Heart left ventricle (tissue), 16 donors: ENCODE measurements around the gene SPATA25. TPM values are rescaled to one million over a fixed set of nuclear protein-coding genes. Genes with fewer than 3 reads are reported as not detected.

Source experiments
- ATAC-seq, 4 donors: fragments of 200-7000 bp; cut with Tn5 transposase; one replicate each; pipeline ENCODE4 v1.9.1; 2020 to 2022; ENCODE audit warnings: moderate library complexity in 4 of 4, mild to moderate bottlenecking in 3 of 4, moderate number of reproducible peaks in 1 of 4
- DNase-seq, 5 donors: peaks; one replicate each; pipeline ENCODE4 v3.0.0-alpha.2; 2020
- H3K27ac ChIP-seq, 12 donors: fragments of 200-600 bp; sonication (generic) in 4 of 12; one replicate each; pipeline versions ENCODE4 v1.5.0 to v1.8.0; 2016 to 2022; ENCODE audit warnings: mild to moderate bottlenecking in 2 of 12
- H3K27me3 ChIP-seq, 9 donors: fragments of 200-600 bp; sonication (generic) in 2 of 9; one replicate each; pipeline versions ENCODE4 v1.5.1 to v1.8.0; 2016 to 2022; ENCODE audit warnings: mild to moderate bottlenecking in 3 of 9
- H3K36me3 ChIP-seq, 9 donors: fragments of 200-600 bp; sonication (generic) in 2 of 9; one replicate each; pipeline versions ENCODE4 v1.5.0 to v1.8.0; 2018 to 2022; ENCODE audit warnings: mild to moderate bottlenecking in 2 of 9
- H3K4me1 ChIP-seq, 12 donors: fragments of 200-600 bp; sonication (generic) in 4 of 12; one replicate each; pipeline versions ENCODE4 v1.5.0 to v1.8.0; 2016 to 2022; ENCODE audit warnings: mild to moderate bottlenecking in 3 of 12
- H3K4me3 ChIP-seq, 12 donors: fragments of 200-600 bp; sonication (generic) in 4 of 12; one replicate each; pipeline versions ENCODE4 v1.5.0 to v1.8.0; 2017 to 2022; ENCODE audit warnings: mild to moderate bottlenecking in 9 of 12, moderate library complexity in 4 of 12
- H3K9me3 ChIP-seq, 12 donors: fragments of 200-600 bp; sonication (generic) in 4 of 12; one replicate each; pipeline versions ENCODE4 v1.5.0 to v1.8.0; 2016 to 2022; ENCODE audit warnings: mild to moderate bottlenecking in 1 of 12
- CTCF ChIP-seq, 12 donors: fragments of 200-600 bp; sonication (generic) in 4 of 12; IDR thresholded peaks; one replicate each; pipeline versions ENCODE4 v1.5.0 to v1.8.0; 2018 to 2022; ENCODE audit warnings: antibody characterized with exemption in 12 of 12, mild to moderate bottlenecking in 5 of 12
- POLR2A ChIP-seq, 2 donors: fragments of 450-650 bp; IDR thresholded peaks; one replicate each; pipeline ENCODE4 v1.6.1; 2017; ENCODE audit warnings: antibody characterized with exemption in 2 of 2, mild to moderate bottlenecking in 2 of 2, moderate library complexity in 2 of 2
- WGBS, 4 donors: extraction: QIAGEN DNeasy Blood & Tissue Kit in 2 of 4; methylation state at CpG; one replicate each; pipeline versions ENCODE4 v1.1.5 to v1.1.7; 2013 to 2018; 5-methylcytosine and 5-hydroxymethylcytosine counted together
- intact Hi-C, 10 donors: fragments of 100-400 bp; cut with DNase I; formaldehyde crosslinking; loops; one replicate each; pipeline versions ENCODE4 v1.11.1 to v1.14.2; 2022
- polyA plus RNA-seq, 2 donors: library from polyadenylated mRNA; stranded (reverse); fragments of 200-250 nt; gene quantifications; one replicate each; pipeline ENCODE4 v1.2.3, GENCODE V29; 2013
- total RNA-seq, 9 donors: library from RNA; depleted of rRNA in 2 of 9; stranded (reverse); fragments of >200 nt in 2 of 9; fragmentation: NEBNext Ultra II Directional in 3 of 9; extraction: Animal tissue kit (Norgen Biotek cat#: 25700) in 3 of 9; gene quantifications; one replicate each; pipeline versions ENCODE4 v1.1.0 to v1.2.4, GENCODE V29; 2016 to 2023
- donor health status: ischemic (EF 13 %, LVEDD 7.1; RV severe dilation, severe dysfunction).
- donor health status: healthy with polysubstance abuse.
- donor health status: DM: no; HTN: yes; CAD: no.
- donor health status: DM: no; HTN: no; CAD: no.
- donor health status: ischemic (EF 25% LVEDD 6.9; RV normal size, moderate dysfunction).
- donor health status: ischemic (EF 25% LVEDD 5.7; RV mildly dilated, moderate dysfunction).
- donor health status: healthy.
- donor health status: DM: yes; HTN: yes; CAD: no.
- donor health status: ischemic (EF 35%, LVEDD 5.7; RV mildly dilated, moderate dysfunction).
- donor health status: nonischemic (EF 11% LVEDD 7.7; RV severe dilation, severe dysfunction).
- donor health status: DM: yes; HTN: yes; CAD: no.
- donor health status: PGD.
- donor health status: ischemic (EF 29% LVEDD 5.4; RV normal size, mild dysfunction).
- donor health status: nonischemic (EF 23%, LVEDD 6.1; RV moderate dilation, normal function).

The SPATA25 gene
- total and polyA plus RNA-seq, 11 donors = 0.58 to 4.0 (median 1.8) TPM; not detected in 2

GRCh38 chr20:45850238-45850637 lies 37.2 kb downstream of the SPATA25 start:
- H3K27me3 ChIP-seq = no peaks in the 10 kb centered on the region
- H3K4me3 ChIP-seq = no peak overlapping the region
- no peaks in the 10 kb centered on the region for H3K9me3 ChIP-seq
- TF ChIP-seq POLR2A (IDR thresholded peaks at IDR 0.05) (no peak), CTCF (IDR thresholded peaks at IDR 0.05) (no peak)
- intact Hi-C loops = no loop called here
- ATAC-seq = no peak
- peaks cover 0 to 84% (median 67%) of the 10 kb centered on the region in 9 donors for H3K36me3 ChIP-seq
- WGBS, 4 donors = 91 to 100% (median 97%) methylated on average over 2 of the region's 2 CpGs
- H3K4me1 ChIP-seq = peaks cover 0 to 20% (median 7%) of the 10 kb centered on the region in 12 donors
- H3K27ac ChIP-seq = no peak overlapping the region
- DNase-seq = no peak

GRCh38 chr20:45848969-45849582 lies 38.3 kb downstream of the SPATA25 start:
- H3K4me3 ChIP-seq = no peak overlapping the region
- H3K4me1 ChIP-seq = peaks cover 0 to 10% (median 2%) of the 10 kb centered on the region in 12 donors
- ATAC-seq = no peak
- intact Hi-C loops = no loop called here
- H3K27ac ChIP-seq = no peak overlapping the region
- peaks cover 0 to 87% (median 77%) of the 10 kb centered on the region in 9 donors for H3K36me3 ChIP-seq
- no peaks in the 10 kb centered on the region for H3K9me3 ChIP-seq
- TF ChIP-seq POLR2A (IDR thresholded peaks at IDR 0.05) = no peak
- no peak for TF ChIP-seq CTCF (IDR thresholded peaks at IDR 0.05)
- DNase-seq = no peak
- 94 to 95% (median 94%) methylated on average over 8 of the region's 8 CpGs for WGBS, 4 donors
- no peaks in the 10 kb centered on the region for H3K27me3 ChIP-seq

GRCh38 chr20:45848421-45848820 lies 39.0 kb downstream of the SPATA25 start:
- intact Hi-C loops = no loop called here
- TF ChIP-seq POLR2A (IDR thresholded peaks at IDR 0.05) (no peak), CTCF (IDR thresholded peaks at IDR 0.05) (no peak)
- ATAC-seq = no peak
- H3K9me3 ChIP-seq = no peaks in the 10 kb centered on the region
- peaks cover 0 to 88% (median 77%) of the 10 kb centered on the region in 9 donors for H3K36me3 ChIP-seq
- H3K27me3 ChIP-seq = no peaks in the 10 kb centered on the region
- DNase-seq = no peak
- peaks cover 0 to 13% (median 3%) of the 10 kb centered on the region in 12 donors for H3K4me1 ChIP-seq
- no peak overlapping the region for H3K27ac ChIP-seq
- WGBS, 4 donors = 93 to 98% (median 95%) methylated on average over 8 of the region's 8 CpGs
- H3K4me3 ChIP-seq = no peak overlapping the region

GRCh38 chr20:45845452-45845851 lies 42.0 kb downstream of the SPATA25 start:
- peaks cover 0 to 29% (median 17%) of the 10 kb centered on the region in 12 donors for H3K4me1 ChIP-seq
- peaks cover 0 to 91% (median 85%) of the 10 kb centered on the region in 9 donors for H3K36me3 ChIP-seq
- peak overlapping the region in 1 of 12 donors; percentile 15 for H3K27ac ChIP-seq
- H3K27me3 ChIP-seq = no peaks in the 10 kb centered on the region
- TF ChIP-seq POLR2A (IDR thresholded peaks at IDR 0.05) (no peak), CTCF (IDR thresholded peaks at IDR 0.05) (no peak)
- H3K9me3 ChIP-seq = no peaks in the 10 kb centered on the region
- DNase-seq = no peak
- intact Hi-C loops = no loop called here
- no peak for ATAC-seq
- no peak overlapping the region for H3K4me3 ChIP-seq
